Renal cortical epithelial cell (primary cell): ENCODE results near the gene ARAP2. TPM values are rescaled to one million over a fixed set of nuclear protein-coding genes. Genes with fewer than 3 reads are reported as not detected.
A peak's percentile ranks its signal among the peaks of the same experiment; 100 is the strongest.

ENCODE experiments used
- DNase-seq: peaks from one replicate; pipeline ENCODE4 v3.0.0-alpha.2; 2011; ENCODE audit warnings: low read depth
- total RNA-seq: library from RNA; depleted of rRNA; stranded (reverse); fragments of >200 nt; gene quantifications from 2 replicates; pipeline ENCODE4 v1.2.3, GENCODE V29; 2014

ARAP2 gene
- total RNA-seq, 1 donor from 2014 or later, result 27.3 TPM

- no peak for DNase-seq
Measured at GRCh38 chr4:36039026-36039425, 205.3 kb downstream of the ARAP2 start.

- DNase-seq, result no peak
Measured at GRCh38 chr4:36038491-36038890, 205.8 kb downstream of the ARAP2 start.

- DNase-seq, result no peak
Measured at GRCh38 chr4:36037127-36037526, 207.2 kb downstream of the ARAP2 start.

- no peak for DNase-seq
Measured at GRCh38 chr4:36029951-36030350, 214.4 kb downstream of the ARAP2 start.

- no peak for DNase-seq
Measured at GRCh38 chr4:36027203-36027602, 217.1 kb downstream of the ARAP2 start.

- no peak for DNase-seq
Measured at GRCh38 chr4:36026348-36026880, 217.9 kb downstream of the ARAP2 start.

GRCh38 chr4:36024901-36025660 is 219.2 kb downstream of the ARAP2 start:
- DNase-seq, result peak; percentile 18

GRCh38 chr4:36020351-36020750 is 224.0 kb downstream of the ARAP2 start:
- DNase-seq, result no peak

Other genes starting within 250 kb of the ARAP2 start
- not detected in 2 replicates for gene DTHD1, start 37.1 kb upstream of the ARAP2 start, total RNA-seq